ENCODE measurements around the gene GLO1.

DNA sequence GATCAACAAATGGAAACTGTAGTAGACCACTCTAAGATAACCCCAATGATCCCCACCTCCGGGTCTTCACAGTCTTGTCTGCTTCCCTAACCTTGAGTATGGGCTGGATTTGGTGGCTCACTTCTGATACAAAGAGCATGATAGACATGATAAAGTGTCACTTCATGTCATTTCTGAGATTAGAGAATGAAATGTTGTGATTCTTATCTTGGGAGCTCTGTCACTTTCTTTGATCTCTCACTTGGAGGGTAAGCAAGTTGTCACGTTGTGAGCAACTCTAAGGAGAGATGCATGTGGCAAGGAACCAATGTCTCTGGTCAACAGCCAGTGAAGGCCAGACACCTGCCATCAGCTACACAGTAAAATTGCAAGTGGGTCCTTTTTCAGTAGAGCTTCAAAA is 3.0 kb upstream of the GLO1 start:
- TF ChIP-seq, protein P1, sequence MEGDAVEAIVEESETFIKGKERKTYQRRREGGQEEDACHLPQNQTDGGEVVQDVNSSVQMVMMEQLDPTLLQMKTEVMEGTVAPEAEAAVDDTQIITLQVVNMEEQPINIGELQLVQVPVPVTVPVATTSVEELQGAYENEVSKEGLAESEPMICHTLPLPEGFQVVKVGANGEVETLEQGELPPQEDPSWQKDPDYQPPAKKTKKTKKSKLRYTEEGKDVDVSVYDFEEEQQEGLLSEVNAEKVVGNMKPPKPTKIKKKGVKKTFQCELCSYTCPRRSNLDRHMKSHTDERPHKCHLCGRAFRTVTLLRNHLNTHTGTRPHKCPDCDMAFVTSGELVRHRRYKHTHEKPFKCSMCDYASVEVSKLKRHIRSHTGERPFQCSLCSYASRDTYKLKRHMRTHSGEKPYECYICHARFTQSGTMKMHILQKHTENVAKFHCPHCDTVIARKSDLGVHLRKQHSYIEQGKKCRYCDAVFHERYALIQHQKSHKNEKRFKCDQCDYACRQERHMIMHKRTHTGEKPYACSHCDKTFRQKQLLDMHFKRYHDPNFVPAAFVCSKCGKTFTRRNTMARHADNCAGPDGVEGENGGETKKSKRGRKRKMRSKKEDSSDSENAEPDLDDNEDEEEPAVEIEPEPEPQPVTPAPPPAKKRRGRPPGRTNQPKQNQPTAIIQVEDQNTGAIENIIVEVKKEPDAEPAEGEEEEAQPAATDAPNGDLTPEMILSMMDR (IDR thresholded peaks at IDR 0.05; ENCODE audit: extremely low read depth in 1 of 2, insufficient read depth in 1 of 2, low read depth in 1 of 2, low read length in 2 of 2), result no peak
- TF ChIP-seq GATA2 (IDR thresholded peaks at IDR 0.05; ENCODE audit: insufficient read depth, insufficient read length, low read depth, low read length) (no peak), POLR2AphosphoS5 (IDR thresholded peaks at IDR 0.05; ENCODE audit: insufficient read depth, low read depth, low read length) (no peak), EZH2 (IDR thresholded peaks at IDR 0.05; ENCODE audit: borderline replicate concordance, low read depth, low read length, severe bottlenecking) (no peak), POLR2A (IDR thresholded peaks at IDR 0.05; ENCODE audit: low read depth, low read length) (no peak), JUN (IDR thresholded peaks at IDR 0.05; ENCODE audit: borderline replicate concordance, insufficient read depth, insufficient read length, low read depth) (no peak), MYC (IDR thresholded peaks at IDR 0.05; ENCODE audit: low read depth, low read length) (no peak), FOS (IDR thresholded peaks at IDR 0.05; ENCODE audit: borderline replicate concordance, insufficient read depth, low read length) (no peak)
- TF ChIP-seq, protein P2, sequence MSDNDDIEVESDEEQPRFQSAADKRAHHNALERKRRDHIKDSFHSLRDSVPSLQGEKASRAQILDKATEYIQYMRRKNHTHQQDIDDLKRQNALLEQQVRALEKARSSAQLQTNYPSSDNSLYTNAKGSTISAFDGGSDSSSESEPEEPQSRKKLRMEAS (IDR thresholded peaks at IDR 0.05; ENCODE audit: insufficient read depth, insufficient read length), result no peak
